NK-92 (cell line): Measurements from ENCODE around the gene PLA2G4D.

ENCODE experiments used
- DNase-seq: peaks from one replicate; lab custom pipeline; 2025; ENCODE audit not compliant: unreplicated experiment; lab: John Stamatoyannopoulos, UW

The PLA2G4D gene

GRCh38 chr15:42058791-42059190 is 35.6 kb downstream of the PLA2G4D start:
- no peak for DNase-seq

- DNase-seq, result no peak
Observed at GRCh38 chr15:42057799-42058646, 36.3 kb downstream of the PLA2G4D start.

- no peak for DNase-seq
Observed at GRCh38 chr15:42056934-42057798, 37.2 kb downstream of the PLA2G4D start.

- DNase-seq, result no peak
Observed at GRCh38 chr15:42053914-42054313, 40.4 kb downstream of the PLA2G4D start.

- no peak for DNase-seq
Observed at GRCh38 chr15:42053010-42053409, 41.4 kb downstream of the PLA2G4D start.

- no peak for DNase-seq
Observed at GRCh38 chr15:42050484-42051255, 43.7 kb downstream of the PLA2G4D start.

GRCh38 chr15:42048821-42049200 is 45.6 kb downstream of the PLA2G4D start:
- DNase-seq, result no peak

- DNase-seq, result no peak
Observed at GRCh38 chr15:42048080-42048820, 46.1 kb downstream of the PLA2G4D start.

- DNase-seq, result no peak
Observed at GRCh38 chr15:42046597-42046996, 47.8 kb downstream of the PLA2G4D start.

- no peak for DNase-seq
Observed at GRCh38 chr15:42045211-42045615, 49.1 kb downstream of the PLA2G4D start.

- DNase-seq, result no peak
Observed at GRCh38 chr15:42042602-42043400, 51.6 kb downstream of the PLA2G4D start.

- DNase-seq, result no peak
Observed at GRCh38 chr15:42038401-42038800, 56.0 kb downstream of the PLA2G4D start.

GRCh38 chr15:42037656-42038055 is 56.7 kb downstream of the PLA2G4D start:
- no peak for DNase-seq

- no peak for DNase-seq
Observed at GRCh38 chr15:42036966-42037365, 57.4 kb downstream of the PLA2G4D start.

- no peak for DNase-seq
Observed at GRCh38 chr15:42036112-42036905, 58.1 kb downstream of the PLA2G4D start.

- DNase-seq, result no peak
Observed at GRCh38 chr15:42035435-42035761, 59.0 kb downstream of the PLA2G4D start.

- DNase-seq, result no peak
Observed at GRCh38 chr15:42034628-42035434, 59.5 kb downstream of the PLA2G4D start.

GRCh38 chr15:42033214-42033873 is 61.0 kb downstream of the PLA2G4D start:
- DNase-seq, result no peak
